Memory B cell (primary cell): ENCODE results near the gene RCSD1.

Source experiments
- ATAC-seq: fragments of 150-1000 bp; cut with Tn5 transposase; 2 replicates; pipeline ENCODE4 v1.10.0; 2021; ENCODE audit warnings: low read depth, mild to moderate bottlenecking, moderate library complexity
- DNase-seq, 2 donors: peaks; one replicate each; pipeline ENCODE4 v3.0.0; 2022; ENCODE audit warnings: low spot score in 2 of 2
- H3K27ac Mint-ChIP-seq: one replicate; pipeline ENCODE4 v1.8.0; 2022; ENCODE audit warnings: mild to moderate bottlenecking, moderate library complexity, mixed read lengths
- H3K27me3 Mint-ChIP-seq: one replicate; pipeline ENCODE4 v1.8.0; 2022; ENCODE audit warnings: mixed read lengths
- H3K36me3 Mint-ChIP-seq: one replicate; pipeline ENCODE4 v1.8.0; 2022; ENCODE audit warnings: mild to moderate bottlenecking, mixed read lengths
- H3K4me1 Mint-ChIP-seq: one replicate; pipeline ENCODE4 v1.8.0; 2022; ENCODE audit warnings: mixed read lengths
- H3K4me3 Mint-ChIP-seq: one replicate; pipeline ENCODE4 v1.8.0; 2022; ENCODE audit warnings: mild to moderate bottlenecking, moderate library complexity, mixed read lengths
- H3K9me3 Mint-ChIP-seq: one replicate; pipeline ENCODE4 v1.8.0; 2022; ENCODE audit warnings: mixed read lengths

Gene RCSD1

DNA sequence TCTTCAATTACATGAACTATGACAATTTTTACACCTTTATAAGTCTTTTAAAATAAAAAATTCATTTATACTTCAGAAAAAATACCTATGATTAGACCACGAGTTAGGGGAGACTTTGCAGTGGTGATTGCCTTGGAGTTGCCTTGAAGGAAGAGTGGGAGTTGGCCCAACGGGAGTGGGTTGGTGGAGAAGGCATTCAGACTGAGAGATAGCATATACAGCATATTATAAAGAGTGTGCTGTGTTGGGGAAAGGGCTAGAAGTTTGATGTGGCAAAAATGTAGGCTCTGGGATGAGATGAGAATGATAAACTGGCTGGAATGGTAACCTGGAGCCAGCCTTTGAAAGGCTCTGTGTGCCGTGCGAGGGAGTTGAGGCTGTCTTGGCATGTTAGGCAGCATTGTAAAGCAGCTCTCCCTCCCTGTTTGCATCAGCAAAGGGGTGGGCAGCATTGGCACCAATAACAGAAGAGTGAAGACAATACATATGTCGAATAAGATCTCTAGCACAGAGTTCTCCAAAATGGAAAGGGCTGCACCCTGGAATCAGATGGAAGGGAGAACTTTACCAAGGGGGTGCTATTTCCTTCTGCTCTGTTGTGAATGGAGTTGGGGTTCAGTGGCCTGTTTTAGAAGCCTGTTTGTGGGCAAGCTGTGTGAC, 116.1 kb downstream of the RCSD1 start:
- no peaks in the 10 kb centered on the region for H3K36me3 Mint-ChIP-seq
- H3K27ac Mint-ChIP-seq = peak overlapping the region; percentile 72
- ATAC-seq = no peak
- H3K4me3 Mint-ChIP-seq = no peak overlapping the region
- H3K27me3 Mint-ChIP-seq = no peaks in the 10 kb centered on the region
- no peaks in the 10 kb centered on the region for H3K9me3 Mint-ChIP-seq
- no peak for DNase-seq
- H3K4me1 Mint-ChIP-seq = peaks cover 31% of the 10 kb centered on the region

DNA sequence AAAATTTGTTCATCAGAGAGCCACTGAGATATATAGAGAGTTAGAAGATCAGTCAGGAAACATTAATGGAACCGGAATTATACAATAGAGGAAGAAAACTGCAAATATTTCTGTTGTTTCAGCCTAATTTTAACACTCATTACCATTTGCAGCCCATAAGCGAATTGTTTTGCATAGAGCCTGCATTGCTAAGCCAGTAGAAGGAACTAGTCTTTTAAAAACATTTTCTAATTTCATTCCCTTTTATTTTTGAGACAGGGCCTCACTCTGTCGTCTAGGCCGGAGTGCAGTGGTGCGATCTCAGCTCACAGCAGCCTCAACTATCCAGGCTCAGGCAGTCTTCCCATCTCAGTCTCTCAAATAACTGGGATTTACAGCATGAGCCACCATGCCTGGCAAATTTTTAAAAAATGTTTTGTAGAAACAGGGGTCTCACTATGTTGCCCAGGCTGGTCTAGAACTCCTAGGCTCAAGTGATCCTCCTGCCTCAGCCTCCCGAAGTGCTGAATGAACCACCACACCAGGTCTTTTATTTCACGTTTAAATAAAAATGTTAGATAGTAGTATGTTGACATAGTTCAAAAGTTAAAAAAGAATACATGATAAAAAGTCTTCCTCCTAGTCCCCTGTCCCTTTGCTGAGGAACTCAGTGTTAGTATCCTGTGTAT, 117.1 kb downstream of the RCSD1 start:
- no peaks in the 10 kb centered on the region for H3K27me3 Mint-ChIP-seq
- peak overlapping the region; percentile 60 for H3K4me3 Mint-ChIP-seq
- DNase-seq (no peak), ATAC-seq (peak; percentile 68)
- H3K36me3 Mint-ChIP-seq = no peaks in the 10 kb centered on the region
- H3K27ac Mint-ChIP-seq = peak overlapping the region; percentile 72
- no peaks in the 10 kb centered on the region for H3K9me3 Mint-ChIP-seq
- peaks cover 35% of the 10 kb centered on the region for H3K4me1 Mint-ChIP-seq

DNA sequence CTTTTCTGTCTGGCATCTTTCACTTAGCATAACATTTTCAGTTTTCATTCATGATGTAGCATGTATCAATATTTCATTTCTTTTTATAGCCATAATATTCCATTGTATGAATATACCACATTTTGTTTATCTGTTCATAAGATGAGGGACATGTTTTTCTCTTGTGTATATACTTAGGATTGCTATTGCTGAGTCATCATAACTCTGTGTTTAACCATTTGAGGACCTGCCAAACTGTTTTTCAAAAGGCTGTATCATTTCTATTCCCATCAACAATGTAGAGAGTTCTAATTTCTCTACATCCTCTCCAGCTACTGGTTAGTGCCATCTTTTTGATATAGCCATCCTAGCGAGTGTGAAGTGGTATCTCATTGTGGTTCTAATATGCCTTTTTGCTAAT, 118.0 kb downstream of the RCSD1 start:
- DNase-seq (no peak), ATAC-seq (no peak)
- no peaks in the 10 kb centered on the region for H3K9me3 Mint-ChIP-seq
- no peaks in the 10 kb centered on the region for H3K36me3 Mint-ChIP-seq
- peak overlapping the region; percentile 72 for H3K27ac Mint-ChIP-seq
- no peaks in the 10 kb centered on the region for H3K27me3 Mint-ChIP-seq
- H3K4me1 Mint-ChIP-seq = peaks cover 34% of the 10 kb centered on the region
- no peak overlapping the region for H3K4me3 Mint-ChIP-seq

DNA sequence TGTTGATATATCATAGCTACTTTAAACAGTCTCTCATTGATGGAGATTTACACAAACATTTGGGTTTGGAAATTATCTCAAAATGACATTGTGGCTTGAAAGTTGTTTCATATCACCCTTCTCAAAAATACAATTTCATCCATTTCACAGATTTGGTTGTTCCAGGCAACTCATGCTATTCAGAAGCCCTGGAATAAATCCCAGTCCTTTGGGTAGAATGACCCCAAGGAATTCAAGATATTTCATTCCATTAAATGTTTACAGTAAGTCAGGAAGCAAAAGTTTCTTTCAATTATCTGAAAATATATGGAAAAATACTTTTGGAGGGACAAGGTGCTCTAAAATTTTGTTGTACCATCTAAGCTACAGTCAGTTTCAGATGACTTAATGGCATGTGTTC, 118.9 kb downstream of the RCSD1 start:
- no peaks in the 10 kb centered on the region for H3K27me3 Mint-ChIP-seq
- H3K27ac Mint-ChIP-seq = peak overlapping the region; percentile 72
- H3K4me1 Mint-ChIP-seq = peaks cover 33% of the 10 kb centered on the region
- DNase-seq = no peak
- H3K9me3 Mint-ChIP-seq = no peaks in the 10 kb centered on the region
- ATAC-seq = no peak
- H3K4me3 Mint-ChIP-seq = no peak overlapping the region
- no peaks in the 10 kb centered on the region for H3K36me3 Mint-ChIP-seq

DNA sequence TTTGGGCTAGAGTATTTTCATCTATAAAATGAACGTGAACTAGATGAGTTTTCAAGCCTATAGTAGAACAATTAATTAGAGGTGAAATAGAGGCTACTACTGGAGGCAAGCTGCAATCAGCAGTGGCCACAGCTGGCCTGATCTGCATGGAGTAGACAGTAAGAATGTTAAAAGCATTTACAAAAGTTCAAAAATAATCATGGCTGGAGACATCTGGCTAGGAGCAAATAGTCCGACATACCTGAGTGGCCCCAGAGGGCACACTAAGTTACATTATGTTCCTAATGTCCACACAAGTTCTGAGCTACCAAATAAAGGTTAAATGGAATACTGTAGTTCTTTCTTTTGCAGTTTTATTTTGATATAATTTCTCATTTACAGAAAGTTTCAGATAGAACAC, 119.7 kb downstream of the RCSD1 start:
- no peaks in the 10 kb centered on the region for H3K36me3 Mint-ChIP-seq
- H3K27me3 Mint-ChIP-seq = no peaks in the 10 kb centered on the region
- DNase-seq (no peak), ATAC-seq (no peak)
- no peak overlapping the region for H3K27ac Mint-ChIP-seq
- no peaks in the 10 kb centered on the region for H3K9me3 Mint-ChIP-seq
- peaks cover 33% of the 10 kb centered on the region for H3K4me1 Mint-ChIP-seq
- H3K4me3 Mint-ChIP-seq = no peak overlapping the region

DNA sequence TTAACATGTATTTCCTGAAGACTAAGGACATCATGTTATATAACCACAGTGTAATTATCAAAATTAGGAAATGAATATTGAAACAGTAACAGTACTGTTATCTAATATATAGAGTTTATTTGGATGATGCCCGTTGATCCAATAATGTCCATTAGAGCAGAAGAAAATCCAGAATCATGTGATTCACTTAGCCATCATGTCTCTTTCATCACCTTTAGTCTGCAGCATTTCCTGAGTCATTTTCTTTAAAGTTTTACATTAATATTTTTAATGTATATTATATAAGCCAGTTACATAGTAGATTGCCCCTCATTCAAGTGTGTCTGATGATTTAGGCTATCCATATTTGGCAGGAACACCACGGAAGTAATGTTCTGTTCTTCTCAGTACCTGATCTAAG, 120.6 kb downstream of the RCSD1 start:
- no peak for DNase-seq
- H3K27ac Mint-ChIP-seq = no peak overlapping the region
- no peaks in the 10 kb centered on the region for H3K27me3 Mint-ChIP-seq
- ATAC-seq = no peak
- H3K9me3 Mint-ChIP-seq = no peaks in the 10 kb centered on the region
- no peak overlapping the region for H3K4me3 Mint-ChIP-seq
- no peaks in the 10 kb centered on the region for H3K36me3 Mint-ChIP-seq
- H3K4me1 Mint-ChIP-seq = peaks cover 36% of the 10 kb centered on the region

DNA sequence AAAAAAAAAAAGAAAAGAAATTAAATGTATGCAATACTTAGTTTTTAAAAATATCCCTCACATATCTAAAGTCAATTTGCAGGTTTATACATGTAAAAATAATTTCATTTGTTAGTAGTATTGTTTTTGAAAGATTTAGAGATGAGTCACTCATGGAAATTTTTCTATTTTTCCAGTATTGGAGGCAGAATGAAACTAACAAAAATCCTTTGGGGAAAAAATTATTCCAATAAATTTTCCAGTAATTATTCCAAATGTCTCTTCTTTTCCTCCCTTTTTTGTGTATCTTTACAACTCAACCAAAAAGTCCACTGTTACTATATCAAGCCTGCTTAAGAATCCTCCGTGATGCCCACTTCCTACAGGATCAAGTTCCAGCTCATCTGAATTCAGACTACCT, 121.6 kb downstream of the RCSD1 start:
- H3K4me3 Mint-ChIP-seq = no peak overlapping the region
- H3K4me1 Mint-ChIP-seq = peaks cover 34% of the 10 kb centered on the region

DNA sequence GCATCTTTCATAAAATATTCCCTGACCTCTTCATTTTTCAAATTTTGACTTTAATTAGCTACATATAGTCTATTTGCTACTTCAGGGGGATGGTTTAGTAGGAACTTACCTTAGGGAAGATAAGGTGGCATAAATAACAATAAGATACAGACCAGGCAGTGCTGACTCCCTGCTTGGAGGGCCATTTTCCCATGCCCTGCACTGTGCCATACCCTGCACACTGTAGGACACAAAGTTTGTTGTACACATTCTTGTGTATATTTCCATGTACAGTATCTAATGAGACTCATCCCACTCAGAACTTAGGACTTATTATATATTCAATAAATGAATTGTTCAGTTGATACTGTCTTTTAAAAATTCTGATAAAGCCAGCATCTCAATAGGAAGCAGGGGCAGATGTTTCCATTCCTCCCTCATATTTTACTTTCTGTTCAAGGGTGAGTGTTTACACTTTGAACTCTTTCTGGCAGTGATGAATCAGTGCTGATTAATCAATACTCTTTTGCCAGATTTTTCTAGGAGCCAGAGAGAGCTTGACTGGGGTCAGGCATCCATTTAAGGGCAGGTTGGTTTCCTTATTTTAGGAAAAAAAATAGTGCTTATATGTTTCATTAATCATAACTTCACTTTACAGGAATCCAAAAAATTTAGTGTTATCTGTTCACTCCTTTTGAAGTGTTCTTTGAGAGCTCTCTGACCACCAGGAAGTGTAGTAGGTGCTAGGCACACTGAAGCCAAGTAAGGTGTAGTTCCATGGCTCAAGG, 122.4 kb downstream of the RCSD1 start:
- Mint-ChIP-seq H3K9me3 (no peaks in the 10 kb centered on the region), H3K4me3 (peak overlapping the region; percentile 78), H3K4me1 (peaks cover 33% of the 10 kb centered on the region), H3K36me3 (no peaks in the 10 kb centered on the region), H3K27me3 (no peaks in the 10 kb centered on the region), H3K27ac (peak overlapping the region; percentile 87)
- DNase-seq (no peak), ATAC-seq (no peak)

More for the DNA sequence above, 121.6 kb downstream of the RCSD1 start:
- no peaks in the 10 kb centered on the region for H3K27me3 Mint-ChIP-seq
- no peaks in the 10 kb centered on the region for H3K9me3 Mint-ChIP-seq
- H3K36me3 Mint-ChIP-seq = no peaks in the 10 kb centered on the region
- no peak for DNase-seq
- peak overlapping the region; percentile 87 for H3K27ac Mint-ChIP-seq
- no peak for ATAC-seq

DNA sequence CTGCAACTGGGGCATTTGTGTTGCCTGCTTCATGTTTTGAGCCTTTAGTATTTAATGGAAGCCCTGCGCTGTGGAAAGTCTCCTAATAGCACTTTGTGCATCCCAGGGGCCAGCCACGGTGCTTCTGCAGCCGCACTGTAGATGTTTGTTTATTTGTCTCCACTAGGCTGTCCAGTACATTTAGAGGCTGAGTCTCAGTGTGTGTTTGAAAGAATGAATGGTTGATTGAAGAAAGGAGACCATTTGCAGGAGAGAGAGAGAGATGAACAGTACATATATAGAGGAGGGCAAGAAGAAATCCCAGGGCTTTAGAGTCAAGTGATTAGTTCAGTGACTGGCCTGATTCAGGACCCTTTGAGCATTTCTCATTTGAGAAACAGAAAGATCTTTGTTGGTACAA, 125.6 kb downstream of the RCSD1 start:
- H3K4me3 Mint-ChIP-seq = no peak overlapping the region
- H3K36me3 Mint-ChIP-seq = no peaks in the 10 kb centered on the region
- ATAC-seq (no peak), DNase-seq (no peak)
- H3K27me3 Mint-ChIP-seq = no peaks in the 10 kb centered on the region
- H3K27ac Mint-ChIP-seq = no peak overlapping the region
- H3K9me3 Mint-ChIP-seq = no peaks in the 10 kb centered on the region
- H3K4me1 Mint-ChIP-seq = peaks cover 33% of the 10 kb centered on the region
